ENCODE results near the gene RSRC1. TPM values are rescaled to one million over a fixed set of nuclear protein-coding genes. Genes with fewer than 3 reads are reported as not detected.
"Not testable (repeated sequence)": the region's sequence is repeated elsewhere in the genome, so short reads cannot be mapped to it uniquely, and the experiment has no call there.

Gene RSRC1, protein sequence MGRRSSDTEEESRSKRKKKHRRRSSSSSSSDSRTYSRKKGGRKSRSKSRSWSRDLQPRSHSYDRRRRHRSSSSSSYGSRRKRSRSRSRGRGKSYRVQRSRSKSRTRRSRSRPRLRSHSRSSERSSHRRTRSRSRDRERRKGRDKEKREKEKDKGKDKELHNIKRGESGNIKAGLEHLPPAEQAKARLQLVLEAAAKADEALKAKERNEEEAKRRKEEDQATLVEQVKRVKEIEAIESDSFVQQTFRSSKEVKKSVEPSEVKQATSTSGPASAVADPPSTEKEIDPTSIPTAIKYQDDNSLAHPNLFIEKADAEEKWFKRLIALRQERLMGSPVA
- 63.9 and 64.6 TPM in 2 replicates for total RNA-seq (2014; rRNA removed; shearing (Covaris generic))
- 24.8 and 29.1 TPM in 2 replicates for polyA plus RNA-seq (2015; cell fraction: cytosol; rRNA removed)
- 10.1 and 19.9 TPM in 2 replicates for polyA plus RNA-seq (2015; cell fraction: nucleus; rRNA removed)

DNA sequence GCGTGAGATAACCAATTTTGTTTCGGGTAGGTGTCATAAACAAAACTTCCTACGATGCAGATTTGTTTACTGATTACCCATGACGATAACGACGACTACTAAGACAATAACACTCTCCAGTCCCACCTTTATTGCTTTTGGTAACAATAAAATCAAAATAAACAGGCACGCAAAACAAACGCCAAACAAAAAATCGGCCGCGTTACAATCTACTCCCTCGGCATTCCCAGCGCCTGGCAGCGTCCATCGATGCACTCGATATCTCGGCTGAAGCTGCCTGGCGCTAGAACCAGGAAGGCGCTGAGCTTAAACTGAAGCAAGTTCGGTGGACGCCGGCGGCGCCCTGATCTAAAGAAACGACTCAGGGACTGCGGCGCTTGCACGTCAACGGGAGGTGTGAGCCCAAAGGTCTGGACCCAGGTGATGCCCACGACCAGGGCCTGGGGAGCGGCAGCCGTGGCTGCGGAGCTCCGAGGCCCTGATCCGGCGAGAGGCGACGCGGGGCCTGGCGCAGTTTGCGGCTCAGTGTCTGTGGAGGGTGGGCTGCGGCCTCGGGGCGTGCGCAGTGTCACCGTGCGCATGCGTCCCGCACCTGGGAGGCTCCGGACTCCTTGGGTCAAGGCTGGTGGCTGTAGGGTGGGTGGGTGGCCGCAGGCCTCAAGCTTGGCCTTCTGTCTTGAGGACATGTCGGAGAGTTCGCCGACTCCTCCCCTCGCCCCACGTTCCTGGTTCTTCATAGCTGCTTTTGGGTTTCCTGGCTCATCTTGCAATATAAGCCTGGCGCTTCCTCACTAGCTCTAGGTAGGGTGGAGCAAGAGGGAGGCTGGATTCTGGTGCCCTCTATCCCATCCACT lies at the start of gene RSRC1:
TSS of gene RSRC1 (plus strand) at position 286 of the 854 bp plus-strand sequence. CDS start 12,016 bp downstream, outside the sequence.
- in situ Hi-C loops (cut with HindIII; ENCODE audit: low pct_unique_long_range_greater_than_20kb, low sequenced_read_pairs) = no loop called here

DNA sequence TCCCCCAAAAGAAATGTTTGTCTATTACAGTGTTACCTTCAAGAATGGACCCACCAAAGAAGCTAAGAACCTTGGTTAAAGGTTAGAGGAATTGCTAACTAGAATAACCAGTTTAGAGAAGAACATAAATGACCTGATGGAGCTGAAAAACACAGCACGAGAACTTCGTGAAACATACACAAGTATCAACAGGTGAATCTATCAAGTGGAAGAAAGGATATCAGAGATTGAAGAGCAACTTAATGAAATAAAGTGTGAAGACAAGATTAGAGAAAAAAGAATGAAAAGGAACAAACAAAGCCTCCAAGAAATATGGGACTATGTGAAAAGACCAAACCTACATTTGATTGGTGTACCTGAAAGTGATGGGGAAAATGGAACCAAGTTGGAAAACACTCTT lies 44.3 kb upstream of the RSRC1 start:
- in situ Hi-C loops (cut with HindIII; ENCODE audit: low pct_unique_long_range_greater_than_20kb, low sequenced_read_pairs); DNase-seq (ENCODE audit: low read depth, low spot score): not testable (repeated sequence)

More for the DNA sequence above, at the start of gene RSRC1:
- peak; percentile 92 for DNase-seq (ENCODE audit: low read depth, low spot score)

DNA sequence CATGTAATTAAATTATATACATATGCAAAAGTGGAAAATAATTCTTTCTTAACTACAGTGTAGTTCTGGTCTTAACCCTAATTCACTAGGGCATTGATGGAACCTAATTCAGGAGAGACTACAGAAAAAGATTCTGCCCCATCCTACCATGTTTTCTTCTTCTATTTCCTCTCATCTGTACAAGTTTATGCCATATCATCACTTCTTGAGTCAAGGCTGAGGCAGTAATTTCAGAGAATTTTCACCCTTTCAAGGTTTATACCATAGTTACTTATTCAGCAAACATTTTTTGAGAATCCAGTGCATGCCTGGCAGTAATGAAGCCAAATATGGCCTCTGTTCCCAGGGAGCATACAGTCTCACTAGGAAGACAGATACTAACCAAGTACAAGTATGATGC lies 37.1 kb upstream of the RSRC1 start:
- in situ Hi-C loops (cut with HindIII; ENCODE audit: low pct_unique_long_range_greater_than_20kb, low sequenced_read_pairs) = no loop called here
- DNase-seq (ENCODE audit: low read depth, low spot score) = no peak

DNA sequence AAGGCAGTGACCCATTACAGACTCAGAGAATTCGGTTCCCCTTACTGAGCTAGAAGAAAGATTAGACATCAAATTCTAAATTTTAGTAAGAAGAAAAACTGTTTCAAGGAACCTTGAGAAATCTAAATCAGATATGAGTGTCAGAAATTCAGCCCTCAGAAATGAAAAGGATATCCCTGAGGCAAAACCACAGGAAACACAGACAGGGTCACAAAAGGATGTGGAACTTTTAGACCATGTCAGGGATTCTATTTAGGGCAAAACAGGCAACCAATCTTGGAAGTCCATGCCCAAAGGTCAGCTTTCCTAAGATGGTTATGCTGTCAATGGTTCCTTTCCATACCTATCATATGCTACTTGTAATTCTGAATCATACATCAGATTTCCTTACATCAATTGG lies 35.3 kb upstream of the RSRC1 start:
- in situ Hi-C loops (cut with HindIII; ENCODE audit: low pct_unique_long_range_greater_than_20kb, low sequenced_read_pairs) = no loop called here
- peak; percentile 11 for DNase-seq (ENCODE audit: low read depth, low spot score)

DNA sequence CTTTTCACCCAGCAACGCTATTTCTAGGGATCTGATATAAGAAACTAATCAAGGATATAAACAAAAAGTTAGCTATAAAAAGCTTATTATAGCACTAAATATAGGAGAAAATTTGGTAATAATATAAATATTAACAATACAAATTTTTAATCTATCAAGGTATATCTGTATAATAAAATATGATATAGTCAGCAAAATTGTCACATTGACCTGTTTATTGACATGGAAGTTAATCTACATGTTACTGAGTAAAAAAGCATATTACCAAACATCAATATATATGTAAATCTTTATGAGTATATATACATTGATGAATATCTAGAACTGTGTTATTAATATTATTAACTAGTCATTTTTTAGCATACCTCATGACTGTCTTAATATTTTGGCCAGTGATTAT lies 30.3 kb upstream of the RSRC1 start:
- no peak for DNase-seq (ENCODE audit: low read depth, low spot score)
- in situ Hi-C loops (cut with HindIII; ENCODE audit: low pct_unique_long_range_greater_than_20kb, low sequenced_read_pairs) = no loop called here

DNA sequence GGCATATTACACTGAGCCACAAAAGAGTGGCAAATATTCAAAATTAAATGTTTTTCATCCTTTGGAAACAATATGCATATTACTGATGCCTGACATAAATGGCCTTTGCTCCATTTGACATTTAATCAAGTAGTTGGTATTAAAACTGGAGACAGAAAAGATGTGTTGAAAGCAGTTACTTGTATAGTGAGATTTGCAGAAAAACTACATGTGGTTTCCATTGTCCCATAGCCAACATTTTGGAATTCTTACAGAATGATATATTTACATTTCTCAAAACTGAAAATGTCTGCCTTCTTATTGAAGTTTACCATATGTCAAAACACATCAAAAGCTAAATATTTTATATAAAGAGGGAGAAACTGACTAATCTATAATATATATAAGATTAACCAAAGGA lies 25.2 kb upstream of the RSRC1 start:
- no peak for DNase-seq (ENCODE audit: low read depth, low spot score)
- in situ Hi-C loops (cut with HindIII; ENCODE audit: low pct_unique_long_range_greater_than_20kb, low sequenced_read_pairs) = no loop called here

DNA sequence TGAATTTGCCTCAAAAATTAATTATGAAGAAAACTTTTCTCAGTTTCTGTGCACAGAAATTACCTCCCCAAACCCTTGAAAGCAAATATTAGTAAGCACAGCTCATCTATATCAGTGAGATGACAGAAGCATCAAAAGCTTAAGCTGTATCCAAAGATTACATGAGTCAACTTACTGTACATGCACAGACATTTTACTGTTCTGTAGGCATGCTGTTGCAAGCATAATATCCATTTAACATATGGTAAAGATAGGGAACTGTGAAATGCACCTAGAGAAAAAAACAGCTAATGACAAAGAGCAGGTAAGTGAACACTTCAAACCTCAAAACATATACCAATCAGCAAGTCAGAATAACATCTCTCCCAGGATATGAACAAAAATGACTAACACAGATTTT lies 24.5 kb upstream of the RSRC1 start:
- in situ Hi-C loops (cut with HindIII; ENCODE audit: low pct_unique_long_range_greater_than_20kb, low sequenced_read_pairs) = no loop called here
- DNase-seq (ENCODE audit: low read depth, low spot score) = no peak

DNA sequence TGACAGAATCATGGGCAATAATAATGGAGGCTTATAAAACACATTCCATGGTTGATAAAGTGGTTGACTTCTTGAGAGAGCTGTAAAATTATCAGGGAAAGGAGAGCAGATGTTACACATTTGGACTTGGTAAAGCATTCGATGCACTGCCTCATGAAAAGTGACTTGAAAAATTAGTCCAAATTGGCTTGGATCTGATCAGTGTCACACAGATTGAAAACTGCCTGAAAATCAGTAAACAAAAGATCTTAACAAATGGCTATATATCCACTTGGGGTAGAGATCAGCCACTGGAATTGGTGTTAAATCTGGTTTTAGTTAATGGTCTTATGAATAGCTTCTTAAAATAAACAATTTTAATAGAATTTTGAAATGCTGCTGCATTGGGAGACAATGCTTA lies 24.0 kb upstream of the RSRC1 start:
- in situ Hi-C loops (cut with HindIII; ENCODE audit: low pct_unique_long_range_greater_than_20kb, low sequenced_read_pairs) = no loop called here
- DNase-seq (ENCODE audit: low read depth, low spot score) = no peak

DNA sequence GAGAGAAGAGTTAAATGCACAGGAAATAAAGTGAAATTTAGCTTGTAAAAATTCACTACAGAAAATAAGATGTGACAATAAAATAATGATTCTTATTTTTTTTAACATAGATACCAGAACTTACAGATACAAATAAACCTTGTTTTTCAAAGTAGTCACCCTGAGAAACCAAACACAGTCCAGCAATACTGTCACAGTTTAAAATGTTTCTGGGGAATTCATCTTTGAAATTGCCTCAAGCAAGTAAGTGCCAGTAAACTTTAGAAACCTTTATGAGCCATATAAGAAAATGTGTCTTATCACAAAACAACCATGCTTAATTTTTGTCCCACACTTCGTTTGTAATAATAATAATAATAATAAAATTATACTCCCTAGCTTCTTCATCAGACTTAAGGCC lies 23.5 kb upstream of the RSRC1 start:
- in situ Hi-C loops (cut with HindIII; ENCODE audit: low pct_unique_long_range_greater_than_20kb, low sequenced_read_pairs) = no loop called here
- no peak for DNase-seq (ENCODE audit: low read depth, low spot score)

DNA sequence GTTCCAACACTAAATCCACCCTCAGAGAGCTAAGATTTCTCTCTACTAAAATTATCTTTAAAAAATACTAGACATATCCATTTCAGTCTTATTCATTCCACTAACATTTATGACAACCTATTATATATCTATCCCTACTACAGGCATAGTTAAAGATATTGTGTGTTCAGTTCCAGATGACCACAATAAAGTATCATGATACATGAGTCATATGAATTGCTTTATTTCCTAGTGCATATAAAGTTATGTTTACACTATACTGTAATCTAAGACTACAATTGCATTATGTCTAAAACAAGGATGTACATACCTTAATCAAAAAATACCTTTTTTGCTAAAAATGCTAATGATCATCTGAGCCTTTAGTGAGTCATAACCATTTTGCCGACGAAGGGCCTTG lies 23.1 kb upstream of the RSRC1 start:
- DNase-seq (ENCODE audit: low read depth, low spot score) = no peak
- in situ Hi-C loops (cut with HindIII; ENCODE audit: low pct_unique_long_range_greater_than_20kb, low sequenced_read_pairs) = no loop called here

DNA sequence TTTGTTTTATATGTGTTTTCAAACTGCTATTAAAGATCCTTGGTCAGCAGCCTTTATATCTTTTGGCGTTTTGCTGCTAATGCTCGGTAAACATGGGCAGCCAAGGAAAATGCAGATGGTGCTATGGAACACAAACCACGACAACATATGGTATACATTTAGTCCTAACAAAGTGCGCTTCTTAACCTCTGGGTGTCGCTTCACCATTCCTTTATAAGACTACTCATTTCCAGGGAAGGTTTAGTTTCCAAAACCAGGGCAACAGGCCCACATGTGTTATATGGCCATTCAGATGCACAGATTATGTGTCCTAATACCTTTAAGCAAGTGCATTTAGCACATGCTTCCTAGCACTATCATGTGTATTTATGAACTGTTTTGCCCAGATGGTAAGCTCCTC lies 18.4 kb upstream of the RSRC1 start:
- DNase-seq (ENCODE audit: low read depth, low spot score) = peak; percentile 74
- in situ Hi-C loops (cut with HindIII; ENCODE audit: low pct_unique_long_range_greater_than_20kb, low sequenced_read_pairs) = no loop called here

DNA sequence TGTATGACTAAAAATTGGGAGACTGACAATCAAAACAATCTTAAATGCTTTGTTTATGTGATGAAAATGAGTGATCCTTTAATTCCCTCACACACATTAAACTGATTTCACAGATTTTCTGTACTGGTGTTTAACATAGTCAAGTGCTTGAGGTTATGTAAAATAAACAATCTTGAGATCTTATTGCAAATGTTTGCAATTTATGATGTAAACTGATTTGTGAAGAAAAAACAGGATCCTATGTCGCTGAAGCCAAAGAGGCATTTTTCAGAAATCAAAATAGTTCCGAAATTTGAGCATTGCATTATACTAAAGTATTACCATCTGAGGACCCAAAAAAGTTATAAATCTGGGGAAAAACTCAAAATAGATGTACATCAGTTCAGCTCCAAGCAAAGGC lies 16.4 kb upstream of the RSRC1 start:
- no peak for DNase-seq (ENCODE audit: low read depth, low spot score)
- in situ Hi-C loops (cut with HindIII; ENCODE audit: low pct_unique_long_range_greater_than_20kb, low sequenced_read_pairs) = no loop called here

DNA sequence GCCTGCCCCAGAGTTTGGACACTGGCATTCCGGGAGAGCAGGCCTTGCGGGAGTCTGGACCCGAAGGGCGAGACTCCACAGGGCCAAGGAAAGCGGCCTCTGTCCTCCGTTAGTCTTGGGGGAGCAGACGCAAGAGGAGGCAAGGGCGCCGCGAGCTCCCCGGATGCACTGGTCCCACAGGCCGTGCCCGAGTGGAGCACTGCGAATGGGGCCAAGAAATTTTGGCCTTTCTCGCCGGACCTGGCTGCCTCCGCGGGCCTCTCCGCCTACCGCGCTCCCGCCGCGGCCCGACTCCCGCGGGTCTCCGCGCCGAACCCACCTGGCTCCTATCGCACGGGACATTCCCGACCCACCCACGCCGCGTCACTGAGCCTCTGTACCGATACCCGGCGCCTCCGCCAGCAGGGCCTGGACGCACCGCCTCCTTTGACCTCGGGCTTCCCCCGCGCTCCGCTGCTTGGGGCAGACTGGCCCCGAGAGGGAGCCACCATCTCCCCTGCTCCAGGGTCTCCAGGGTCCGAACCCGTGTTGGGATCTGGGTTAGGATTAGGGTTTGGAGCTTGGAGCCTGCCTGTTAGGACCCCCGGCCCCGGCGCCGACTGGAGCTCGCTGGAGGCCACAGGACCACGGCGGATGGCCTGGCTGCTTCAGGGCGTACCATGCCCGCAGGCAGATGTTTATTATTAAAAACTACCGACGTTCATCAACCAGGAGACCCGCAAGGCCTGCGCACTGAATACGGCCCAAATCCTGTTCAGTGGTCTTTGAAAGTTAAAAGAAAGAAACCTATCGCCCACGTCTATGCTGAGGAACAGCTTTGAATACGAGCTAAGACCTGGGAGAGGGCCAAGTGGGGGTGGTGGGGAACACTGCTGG lies 15.4 kb upstream of the RSRC1 start:
- DNase-seq (ENCODE audit: low read depth, low spot score) = no peak
- in situ Hi-C loops (cut with HindIII; ENCODE audit: low pct_unique_long_range_greater_than_20kb, low sequenced_read_pairs) = no loop called here

DNA sequence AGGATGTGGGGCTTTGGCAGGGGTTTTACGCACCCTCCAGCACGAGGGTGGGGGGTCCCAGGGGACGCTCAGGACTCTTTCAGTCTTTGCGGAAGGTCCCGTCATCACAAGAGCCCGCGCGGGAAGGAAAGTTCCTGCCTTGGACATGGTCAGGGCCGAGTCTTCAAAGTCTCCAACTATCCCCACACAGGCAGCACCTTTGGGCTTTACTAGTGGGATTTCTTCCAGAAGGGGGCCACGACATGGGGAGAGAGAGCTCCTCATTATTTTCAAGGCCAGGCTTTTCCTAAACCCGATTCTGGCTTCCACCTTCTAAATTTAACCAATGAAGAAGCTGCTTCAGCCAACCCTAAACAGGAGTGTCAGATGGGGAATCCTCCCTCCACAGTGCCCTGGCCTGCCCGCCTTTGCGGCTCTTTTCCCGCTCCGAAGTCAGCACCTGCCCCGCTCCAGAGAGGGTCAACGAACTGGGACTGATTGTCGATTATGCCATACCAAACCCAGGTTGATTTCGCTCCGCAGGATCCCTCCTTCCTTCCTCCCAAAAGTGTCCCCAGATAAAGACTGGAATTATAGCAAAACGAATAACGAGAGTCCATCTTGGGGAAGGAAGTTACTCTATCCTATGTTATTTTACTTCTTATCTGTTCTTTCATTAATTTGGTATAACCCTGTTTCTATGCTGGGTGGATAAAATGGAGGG lies 14.6 kb upstream of the RSRC1 start:
- DNase-seq (ENCODE audit: low read depth, low spot score) = no peak
- in situ Hi-C loops (cut with HindIII; ENCODE audit: low pct_unique_long_range_greater_than_20kb, low sequenced_read_pairs) = no loop called here

DNA sequence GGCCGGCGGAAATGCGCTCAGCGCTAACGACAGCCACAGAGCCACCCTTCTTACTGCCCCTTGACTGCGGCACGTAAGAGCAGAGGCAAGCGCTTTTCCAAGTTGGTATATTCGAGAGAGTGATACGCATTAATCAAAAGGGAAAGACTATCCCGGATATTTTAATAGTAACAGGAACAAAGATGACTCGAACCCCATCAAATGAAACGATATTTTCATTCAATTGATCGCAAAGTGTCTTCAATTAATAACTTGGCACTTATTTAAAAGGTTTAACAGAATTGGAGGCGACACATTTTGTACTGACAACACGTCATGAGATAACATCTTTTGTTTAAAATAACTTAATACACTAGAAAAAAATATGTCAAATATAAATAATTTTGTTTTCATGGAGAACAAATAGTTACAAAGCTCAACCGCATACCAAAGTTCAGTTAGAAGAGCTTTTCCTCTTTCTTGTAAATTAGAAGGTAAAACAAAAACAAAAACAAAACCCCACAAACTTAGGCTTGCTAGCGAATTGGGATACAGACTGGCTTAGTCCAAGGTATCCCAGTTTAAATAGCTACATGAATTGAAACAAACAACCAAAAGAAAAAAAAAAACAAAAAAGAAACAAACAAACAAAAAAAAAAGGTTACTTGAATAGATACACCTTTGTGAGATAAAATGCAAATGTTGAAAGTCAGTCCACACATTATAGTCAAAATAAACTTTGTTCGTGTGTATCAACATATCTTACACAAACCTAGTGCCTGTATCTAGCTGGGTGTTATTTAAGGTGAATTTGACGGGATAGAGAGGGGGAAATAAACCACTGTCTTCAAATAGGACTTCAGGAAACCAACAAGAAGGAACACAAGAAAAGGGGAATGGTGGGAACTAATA lies 13.8 kb upstream of the RSRC1 start:
- in situ Hi-C loops (cut with HindIII; ENCODE audit: low pct_unique_long_range_greater_than_20kb, low sequenced_read_pairs) = no loop called here
- DNase-seq (ENCODE audit: low read depth, low spot score) = no peak

DNA sequence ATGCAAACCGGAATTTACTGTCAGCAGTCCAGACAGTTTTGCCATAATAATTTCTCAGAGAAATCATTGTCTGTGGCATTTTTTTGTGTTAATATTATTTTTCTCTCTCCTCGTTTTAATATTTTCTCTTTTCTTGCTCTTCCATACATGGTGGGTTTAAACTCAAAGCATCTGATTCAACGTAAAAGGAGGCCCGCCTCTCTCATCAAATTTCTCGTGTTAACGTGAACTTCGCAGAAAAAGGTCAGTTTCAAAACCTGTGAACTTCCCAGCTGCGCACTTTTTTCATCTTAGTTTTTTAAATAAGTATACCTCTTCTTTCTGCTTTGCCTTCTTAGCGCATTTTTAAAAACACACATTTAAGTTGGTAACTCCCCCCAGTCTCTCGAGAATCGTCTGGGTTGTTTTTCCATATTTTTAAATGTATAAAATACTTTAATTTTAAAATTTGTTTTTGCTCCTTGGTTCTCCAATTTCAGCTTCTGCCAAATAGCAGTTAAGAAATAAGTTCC lies 12.8 kb upstream of the RSRC1 start:
- in situ Hi-C loops (cut with HindIII; ENCODE audit: low pct_unique_long_range_greater_than_20kb, low sequenced_read_pairs) = no loop called here
- no peak for DNase-seq (ENCODE audit: low read depth, low spot score)
